ENCODE data around the gene STK38.
A peak's percentile ranks its signal among the peaks of the same experiment; 100 is the strongest.
"Not testable (repeated sequence)": the region's sequence is repeated elsewhere in the genome, so short reads cannot be mapped to it uniquely, and the experiment has no call there.

STK38 gene

DNA sequence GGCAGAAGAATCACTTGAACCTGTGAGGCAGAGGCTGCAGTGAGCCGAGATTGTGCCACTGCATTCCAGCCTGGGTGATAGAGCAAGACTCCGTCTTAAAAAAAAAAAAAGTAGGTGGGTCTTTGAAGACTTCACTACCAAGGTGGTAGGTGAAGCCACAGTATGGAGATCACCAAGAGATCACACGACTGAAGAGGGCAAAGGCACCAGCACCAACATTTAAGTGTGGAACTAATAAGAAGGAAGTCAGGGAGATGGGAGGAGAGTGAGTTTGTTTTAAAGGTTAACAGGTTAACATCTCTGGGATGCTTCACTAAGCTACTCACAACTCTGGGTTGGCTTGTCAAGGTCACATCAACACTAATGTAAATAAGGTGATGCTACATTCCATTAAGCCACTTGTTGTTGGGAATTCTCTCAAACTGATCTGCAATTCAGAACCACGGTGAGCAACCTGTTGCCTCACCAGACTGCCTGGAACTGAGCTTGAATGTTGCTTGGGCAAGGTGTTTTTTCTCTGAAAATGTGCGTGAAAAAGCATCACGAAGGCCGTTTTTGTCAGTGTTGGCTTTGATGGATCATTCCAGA, 55.8 kb downstream of the STK38 start:
- Mint-ChIP-seq H3K36me3 (peaks cover 22% of the 10 kb centered on the region), H3K4me3 (no peak overlapping the region), H3K27ac (peak overlapping the region; percentile 52), H3K9me3 (no peaks in the 10 kb centered on the region), H3K27me3 (no peaks in the 10 kb centered on the region), H3K4me1 (peaks cover 30% of the 10 kb centered on the region)

GRCh38 chr6:36489426-36489825, 57.9 kb downstream of the STK38 start:
- no peak overlapping the region for H3K4me3 Mint-ChIP-seq
- H3K4me1 Mint-ChIP-seq = peaks cover 16% of the 10 kb centered on the region
- H3K27me3 Mint-ChIP-seq = no peaks in the 10 kb centered on the region
- H3K36me3 Mint-ChIP-seq = peaks cover 28% of the 10 kb centered on the region
- H3K9me3 Mint-ChIP-seq = no peaks in the 10 kb centered on the region
- no peak overlapping the region for H3K27ac Mint-ChIP-seq

GRCh38 chr6:36488221-36488620, 59.1 kb downstream of the STK38 start:
- Mint-ChIP-seq H3K4me1 (peaks cover 4% of the 10 kb centered on the region), H3K36me3 (peaks cover 23% of the 10 kb centered on the region), H3K27me3 (no peaks in the 10 kb centered on the region)

GRCh38 chr6:36487698-36488097, 59.6 kb downstream of the STK38 start:
- Mint-ChIP-seq H3K4me1 (peaks cover 3% of the 10 kb centered on the region), H3K27ac (no peak overlapping the region), H3K36me3 (peaks cover 23% of the 10 kb centered on the region), H3K9me3 (no peaks in the 10 kb centered on the region), H3K27me3 (no peaks in the 10 kb centered on the region), H3K4me3 (no peak overlapping the region)

More at GRCh38 chr6:36488221-36488620, 59.1 kb downstream of the STK38 start:
- Mint-ChIP-seq H3K9me3 (no peaks in the 10 kb centered on the region), H3K27ac (no peak overlapping the region), H3K4me3 (no peak overlapping the region)

DNA sequence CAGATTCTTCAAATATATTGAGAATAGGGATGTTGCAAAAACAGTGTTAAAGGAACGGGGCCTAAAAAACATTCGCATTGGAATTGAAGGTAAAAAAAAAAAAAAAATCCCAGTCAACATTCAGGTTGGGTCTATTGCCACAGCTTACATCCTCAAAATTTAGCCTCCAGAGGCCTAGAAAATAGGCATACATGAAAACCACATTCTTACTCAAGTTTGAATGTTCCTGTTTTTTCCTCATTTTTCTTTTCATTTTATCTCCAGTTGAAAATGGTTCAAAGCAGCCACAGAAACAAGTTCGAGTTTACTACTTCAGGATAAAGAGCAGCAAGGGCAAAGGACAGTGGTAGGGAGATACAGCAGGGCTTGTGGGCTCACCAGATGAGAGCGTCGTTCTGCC, 62.5 kb downstream of the STK38 start:
- Mint-ChIP-seq H3K27ac (peak overlapping the region; percentile 18), H3K4me1 (no peaks in the 10 kb centered on the region), H3K27me3 (no peaks in the 10 kb centered on the region), H3K4me3 (no peak overlapping the region), H3K9me3 (no peaks in the 10 kb centered on the region), H3K36me3 (peaks cover 25% of the 10 kb centered on the region)

DNA sequence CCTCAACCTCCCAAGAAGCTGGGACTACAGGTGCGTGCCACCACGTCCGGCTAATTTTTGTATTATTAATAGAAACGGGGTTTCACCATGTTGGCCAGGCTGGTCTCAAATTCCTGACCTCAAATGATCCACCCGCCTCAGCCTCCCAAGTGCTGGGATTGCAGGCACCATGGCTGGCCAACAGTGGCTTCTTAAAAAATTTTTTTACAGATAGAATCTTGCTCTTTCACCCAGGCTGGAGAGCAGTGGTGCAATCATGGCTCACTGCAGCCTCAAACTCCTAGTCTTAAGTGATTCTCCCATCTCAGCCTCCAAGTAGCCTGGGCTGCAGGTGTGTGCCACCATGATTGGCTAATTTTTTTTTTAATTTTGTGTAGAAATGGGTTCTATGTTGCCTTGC, 64.0 kb downstream of the STK38 start:
- Mint-ChIP-seq H3K4me1 (peaks cover 10% of the 10 kb centered on the region), H3K36me3 (peaks cover 26% of the 10 kb centered on the region)
- not testable (repeated sequence) for H3K27ac Mint-ChIP-seq

DNA sequence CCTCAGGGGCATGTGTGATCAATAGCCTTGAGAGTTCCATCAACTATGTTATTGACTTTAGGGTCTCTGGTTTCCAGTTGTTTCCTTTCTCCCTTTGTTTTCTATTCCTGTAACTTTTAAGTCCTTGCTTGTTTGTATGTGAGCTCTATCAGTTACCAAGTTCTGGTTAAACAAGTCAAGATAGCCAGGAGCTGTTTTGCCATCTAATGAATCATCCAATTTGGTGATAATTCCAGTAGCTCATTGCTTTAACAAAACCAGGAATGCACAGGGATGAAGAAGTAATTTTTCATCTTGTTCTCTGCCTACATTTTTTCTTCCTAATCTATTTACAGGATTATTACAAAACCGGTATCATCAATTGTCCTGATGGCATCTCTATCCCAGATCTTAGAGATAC, 68.0 kb downstream of the STK38 start:
- Mint-ChIP-seq H3K4me1 (peaks cover 24% of the 10 kb centered on the region), H3K9me3 (no peaks in the 10 kb centered on the region), H3K27me3 (no peaks in the 10 kb centered on the region), H3K4me3 (no peak overlapping the region), H3K36me3 (peaks cover 17% of the 10 kb centered on the region), H3K27ac (no peak overlapping the region)

More for the DNA sequence above, 64.0 kb downstream of the STK38 start:
- not testable (repeated sequence) for H3K4me3 Mint-ChIP-seq, H3K27me3 Mint-ChIP-seq, H3K9me3 Mint-ChIP-seq

DNA sequence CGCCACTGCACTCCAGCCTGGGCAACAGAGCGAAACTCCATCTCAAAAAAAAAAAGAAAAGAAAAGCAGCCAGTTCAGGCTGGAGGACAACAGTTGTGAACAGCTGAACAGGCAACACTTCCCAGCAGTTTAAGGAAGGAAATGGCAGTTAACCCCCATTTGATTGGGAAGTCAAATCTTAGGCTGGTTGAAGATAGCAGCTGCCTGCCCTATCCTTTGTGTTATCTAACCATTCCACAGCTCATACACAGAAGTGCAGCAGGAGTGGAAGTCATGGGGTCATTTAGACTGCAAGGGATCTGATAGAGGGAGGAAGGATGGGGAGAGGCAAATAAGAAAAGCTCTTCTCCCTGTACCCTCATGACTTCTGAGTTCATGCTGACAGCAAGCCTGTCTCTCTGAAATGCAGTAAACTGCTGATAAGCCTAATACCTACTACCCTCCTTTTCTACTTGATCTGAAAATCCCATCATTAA, 69.2 kb downstream of the STK38 start:
- Mint-ChIP-seq H3K9me3 (no peaks in the 10 kb centered on the region), H3K4me3 (no peak overlapping the region), H3K27ac (no peak overlapping the region), H3K27me3 (no peaks in the 10 kb centered on the region), H3K4me1 (peaks cover 24% of the 10 kb centered on the region), H3K36me3 (peaks cover 17% of the 10 kb centered on the region)

- H3K27me3 Mint-ChIP-seq = no peaks in the 10 kb centered on the region
- H3K9me3 Mint-ChIP-seq = no peaks in the 10 kb centered on the region
- H3K27ac Mint-ChIP-seq = no peak overlapping the region
- peaks cover 5% of the 10 kb centered on the region for H3K36me3 Mint-ChIP-seq
- peaks cover 13% of the 10 kb centered on the region for H3K4me1 Mint-ChIP-seq
- H3K4me3 Mint-ChIP-seq = no peak overlapping the region
Measured at GRCh38 chr6:36469946-36470345, 77.3 kb downstream of the STK38 start.

- H3K27ac Mint-ChIP-seq = no peak overlapping the region
- H3K27me3 Mint-ChIP-seq = no peaks in the 10 kb centered on the region
- no peak overlapping the region for H3K4me3 Mint-ChIP-seq
- H3K36me3 Mint-ChIP-seq = peaks cover 3% of the 10 kb centered on the region
- no peaks in the 10 kb centered on the region for H3K9me3 Mint-ChIP-seq
- H3K4me1 Mint-ChIP-seq = peaks cover 18% of the 10 kb centered on the region
Measured at GRCh38 chr6:36469148-36469661, 78.1 kb downstream of the STK38 start.

GRCh38 chr6:36467625-36468024, 79.7 kb downstream of the STK38 start:
- Mint-ChIP-seq H3K4me1 (peaks cover 31% of the 10 kb centered on the region), H3K27me3 (no peaks in the 10 kb centered on the region), H3K36me3 (peaks cover 6% of the 10 kb centered on the region), H3K9me3 (no peaks in the 10 kb centered on the region), H3K27ac (no peak overlapping the region), H3K4me3 (no peak overlapping the region)

DNA sequence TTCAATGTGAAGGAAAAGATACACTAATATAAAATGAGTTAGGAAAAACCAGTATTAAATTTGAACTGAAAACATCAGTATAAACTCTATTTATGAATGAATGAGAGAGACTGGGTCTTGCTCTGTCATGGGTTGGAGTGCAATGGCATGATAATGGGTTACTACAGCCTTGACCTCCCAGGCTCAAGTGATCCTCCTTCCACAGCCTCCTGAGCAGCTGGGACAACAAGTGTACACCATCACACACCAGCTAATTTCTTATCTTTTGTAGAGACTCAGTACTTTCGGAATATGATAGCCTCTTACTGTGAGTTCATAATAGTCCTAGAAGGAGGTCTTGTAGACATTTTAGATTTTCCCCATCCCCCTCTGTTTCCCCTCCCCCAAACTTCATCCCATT, 83.0 kb downstream of the STK38 start:
- Mint-ChIP-seq H3K27ac (no peak overlapping the region), H3K36me3 (peaks cover 8% of the 10 kb centered on the region)

DNA sequence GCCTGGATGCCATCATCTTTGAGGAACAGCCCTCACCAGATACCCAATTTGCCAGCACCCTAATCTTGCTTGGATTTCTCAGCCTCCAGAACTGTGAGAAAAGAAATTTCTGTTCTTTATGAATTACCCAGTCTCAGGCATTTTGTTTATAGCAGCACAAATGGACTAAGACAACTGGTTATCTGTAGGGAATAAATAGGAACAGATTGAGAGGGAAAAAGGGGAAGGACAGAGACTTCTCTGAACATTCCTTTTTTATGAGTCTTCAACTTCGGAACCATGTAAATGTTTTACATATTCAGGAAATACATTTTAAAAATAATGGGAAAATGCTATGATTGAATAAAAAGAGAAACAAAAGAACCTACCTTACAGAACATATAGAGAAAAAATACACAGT, 83.6 kb downstream of the STK38 start:
- Mint-ChIP-seq H3K36me3 (peaks cover 8% of the 10 kb centered on the region), H3K4me1 (peaks cover 52% of the 10 kb centered on the region), H3K9me3 (no peaks in the 10 kb centered on the region), H3K27ac (no peak overlapping the region), H3K27me3 (no peaks in the 10 kb centered on the region), H3K4me3 (no peak overlapping the region)

More for the DNA sequence above, 83.0 kb downstream of the STK38 start:
- H3K9me3 Mint-ChIP-seq = no peaks in the 10 kb centered on the region
- no peaks in the 10 kb centered on the region for H3K27me3 Mint-ChIP-seq
- no peak overlapping the region for H3K4me3 Mint-ChIP-seq
- peaks cover 56% of the 10 kb centered on the region for H3K4me1 Mint-ChIP-seq

- Mint-ChIP-seq H3K27me3 (no peaks in the 10 kb centered on the region), H3K9me3 (no peaks in the 10 kb centered on the region), H3K4me3 (no peak overlapping the region), H3K4me1 (peaks cover 55% of the 10 kb centered on the region), H3K27ac (peak overlapping the region; percentile 52), H3K36me3 (peaks cover 12% of the 10 kb centered on the region)
Measured at GRCh38 chr6:36461646-36462045, 85.6 kb downstream of the STK38 start.

GRCh38 chr6:36460916-36461315, 86.4 kb downstream of the STK38 start:
- no peaks in the 10 kb centered on the region for H3K9me3 Mint-ChIP-seq
- H3K4me3 Mint-ChIP-seq = no peak overlapping the region
- H3K27ac Mint-ChIP-seq = no peak overlapping the region
- no peaks in the 10 kb centered on the region for H3K27me3 Mint-ChIP-seq
- H3K4me1 Mint-ChIP-seq = peaks cover 52% of the 10 kb centered on the region
- peaks cover 12% of the 10 kb centered on the region for H3K36me3 Mint-ChIP-seq

DNA sequence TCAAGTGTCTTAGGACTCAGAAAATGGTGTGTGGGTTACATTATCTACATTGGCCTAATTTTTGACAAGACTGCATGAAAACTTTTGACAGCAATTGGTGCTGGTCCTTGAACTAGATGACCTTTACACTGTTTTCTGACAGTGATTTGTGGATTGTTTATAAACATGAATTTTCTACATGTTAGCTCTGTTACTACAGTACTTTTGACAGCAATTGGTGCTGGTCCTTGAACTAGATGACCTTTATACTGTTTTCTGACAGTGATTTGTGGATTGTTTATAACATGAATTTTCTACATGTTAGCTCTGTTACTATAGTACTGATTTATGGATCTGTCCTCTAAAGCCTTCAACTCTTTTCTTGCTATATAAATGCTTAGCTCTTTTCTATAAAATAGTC, 87.8 kb downstream of the STK38 start:
- Mint-ChIP-seq H3K9me3 (no peaks in the 10 kb centered on the region), H3K4me1 (peaks cover 50% of the 10 kb centered on the region), H3K27ac (no peak overlapping the region), H3K27me3 (no peaks in the 10 kb centered on the region), H3K36me3 (peaks cover 12% of the 10 kb centered on the region), H3K4me3 (no peak overlapping the region)

Measured in activated naive CD4-positive, alpha-beta T cell treated with anti-CD3 and anti-CD28 coated beads, Interleukin-2, amount 50 U/mL, for 24 hours (primary cell).